Measurements from ENCODE around the gene CTU2.

The CTU2 gene

DNA sequence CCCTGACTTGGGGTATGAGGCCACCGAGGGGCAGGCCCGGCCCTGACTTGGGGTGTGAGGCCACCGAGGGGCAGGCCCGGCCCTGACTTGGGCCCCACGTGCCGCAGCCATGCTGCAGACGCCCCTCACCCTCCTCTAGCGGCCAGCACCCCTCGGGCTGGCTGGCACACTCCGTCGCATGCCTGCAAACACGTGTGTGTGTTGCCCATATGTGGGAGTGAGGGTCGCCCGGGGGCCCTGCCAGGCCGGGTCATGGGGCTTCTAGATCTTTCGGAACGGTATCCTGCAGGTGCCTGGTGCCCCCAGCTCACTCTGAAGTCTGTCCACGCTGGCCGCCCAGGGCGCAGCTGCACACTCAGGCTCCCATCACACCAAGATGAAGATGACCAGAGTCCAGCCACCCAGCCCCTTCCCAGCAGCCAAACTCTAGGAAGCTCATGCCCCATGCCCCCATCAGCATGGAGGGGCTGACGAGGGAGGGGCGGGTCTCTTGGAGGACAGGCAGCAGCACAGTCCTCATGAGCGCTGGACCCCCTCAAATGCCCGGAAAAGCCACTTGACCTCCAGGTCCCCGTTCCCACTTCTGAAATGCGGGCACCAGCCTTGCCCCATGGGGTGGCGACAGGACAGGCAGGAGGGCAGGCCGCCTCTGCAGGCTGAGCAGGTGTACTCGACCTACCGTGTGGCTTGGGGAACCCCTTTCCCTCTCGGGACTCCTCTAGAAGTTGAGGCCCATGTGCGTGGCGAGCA, 33.8 kb downstream of the CTU2 start:
- Histone ChIP-seq H3K27me3 (ENCODE audit: control insufficient read depth, insufficient read depth, low read length) (no peaks in the 10 kb centered on the region), H3K36me3 (ENCODE audit: control insufficient read depth, insufficient read depth, low read length) (no peaks in the 10 kb centered on the region), H3K9ac (ENCODE audit: low read length) (no peak overlapping the region), H3K9me3 (ENCODE audit: control insufficient read depth, low read length) (no peaks in the 10 kb centered on the region), H3K4me3 (ENCODE audit: low read length) (no peak overlapping the region), H3K4me1 (ENCODE audit: control insufficient read depth, insufficient read depth, low read length) (peaks cover 5% of the 10 kb centered on the region)

DNA sequence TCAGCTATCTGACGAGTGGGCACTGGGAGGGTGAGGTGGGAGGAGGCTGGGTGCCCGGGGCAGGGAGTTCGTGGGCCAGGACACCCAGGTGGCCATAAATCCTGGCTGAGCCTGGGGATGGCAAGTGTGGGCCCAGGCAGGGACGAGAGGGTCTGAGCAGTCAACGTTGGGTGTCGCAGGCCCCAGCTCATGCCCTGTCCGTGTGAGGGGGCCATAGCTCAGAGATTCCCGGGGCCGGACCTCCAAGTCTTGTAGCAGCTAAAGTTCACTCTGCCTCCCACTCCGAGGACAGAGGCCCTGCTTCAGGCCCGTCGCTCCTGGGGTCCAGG, 34.4 kb downstream of the CTU2 start:
- H3K4me3 ChIP-seq (ENCODE audit: low read length): no peak overlapping the region
- H3K9ac ChIP-seq (ENCODE audit: low read length): no peak overlapping the region
- no peaks in the 10 kb centered on the region for H3K36me3 ChIP-seq (ENCODE audit: control insufficient read depth, insufficient read depth, low read length)
- no peaks in the 10 kb centered on the region for H3K9me3 ChIP-seq (ENCODE audit: control insufficient read depth, low read length)
- H3K4me1 ChIP-seq (ENCODE audit: control insufficient read depth, insufficient read depth, low read length): peaks cover 5% of the 10 kb centered on the region
- H3K27me3 ChIP-seq (ENCODE audit: control insufficient read depth, insufficient read depth, low read length): no peaks in the 10 kb centered on the region

DNA sequence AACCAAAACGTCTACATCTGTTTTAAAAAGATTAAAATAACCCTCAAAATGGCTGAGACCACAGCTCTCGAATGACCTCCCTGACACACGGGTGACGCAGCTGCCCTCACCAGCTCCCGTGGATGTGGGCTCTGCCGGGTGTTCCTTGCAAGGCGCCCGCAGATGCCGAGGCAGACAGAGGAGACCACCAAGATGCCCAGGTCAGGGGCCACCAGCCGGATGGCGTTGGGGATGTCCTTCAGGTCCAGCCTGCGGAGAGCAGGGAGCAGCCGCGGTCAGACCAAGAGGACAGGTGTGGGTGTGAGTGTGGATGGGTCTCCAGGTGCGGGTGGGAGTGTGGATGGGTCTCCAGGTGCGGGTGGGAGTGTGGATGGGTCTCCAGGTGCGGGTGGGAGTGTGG, 35.1 kb downstream of the CTU2 start:
- Histone ChIP-seq H3K9me3 (ENCODE audit: control insufficient read depth, low read length) (no peaks in the 10 kb centered on the region), H3K36me3 (ENCODE audit: control insufficient read depth, insufficient read depth, low read length) (no peaks in the 10 kb centered on the region), H3K27me3 (ENCODE audit: control insufficient read depth, insufficient read depth, low read length) (no peaks in the 10 kb centered on the region), H3K4me1 (ENCODE audit: control insufficient read depth, insufficient read depth, low read length) (peaks cover 5% of the 10 kb centered on the region), H3K4me3 (ENCODE audit: low read length) (no peak overlapping the region), H3K9ac (ENCODE audit: low read length) (no peak overlapping the region)

DNA sequence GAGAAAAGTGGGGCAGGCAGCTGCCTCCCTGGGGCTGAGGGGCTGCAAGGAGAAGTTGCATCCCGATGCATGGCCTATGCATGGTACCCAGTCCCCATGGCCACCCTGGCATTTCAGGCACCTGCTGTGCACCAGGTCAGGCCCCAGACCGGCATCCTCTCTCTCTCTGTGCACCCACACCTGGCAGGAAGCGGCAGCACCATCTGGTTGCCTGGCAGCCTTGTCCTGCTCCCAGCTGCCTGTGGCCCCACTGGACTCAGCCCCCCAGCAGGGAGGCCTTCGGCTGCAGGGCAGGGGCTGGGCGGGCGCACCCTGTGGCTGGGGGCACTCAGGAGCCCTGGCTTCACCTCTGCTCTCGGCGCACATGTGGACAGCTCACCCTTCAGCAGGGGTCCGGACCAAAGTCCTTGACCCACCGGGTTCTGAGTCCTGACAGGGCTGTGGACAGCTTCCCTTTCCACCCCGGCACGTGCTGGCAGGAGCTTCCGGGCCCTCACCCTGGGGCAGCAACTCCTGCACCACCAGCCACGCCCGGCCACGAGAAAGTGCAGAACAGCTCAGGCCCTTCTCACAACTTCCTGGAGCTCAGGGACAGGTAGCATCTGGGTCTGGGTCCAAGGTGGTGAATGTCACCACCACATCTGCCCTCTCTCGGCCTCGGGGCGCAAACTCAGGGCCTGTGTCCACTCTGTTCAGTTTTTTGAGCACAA, 36.7 kb downstream of the CTU2 start:
- H3K36me3 ChIP-seq (ENCODE audit: control insufficient read depth, insufficient read depth, low read length): no peaks in the 10 kb centered on the region
- H3K27me3 ChIP-seq (ENCODE audit: control insufficient read depth, insufficient read depth, low read length): no peaks in the 10 kb centered on the region
- no peak overlapping the region for H3K9ac ChIP-seq (ENCODE audit: low read length)
- no peaks in the 10 kb centered on the region for H3K9me3 ChIP-seq (ENCODE audit: control insufficient read depth, low read length)
- peaks cover 5% of the 10 kb centered on the region for H3K4me1 ChIP-seq (ENCODE audit: control insufficient read depth, insufficient read depth, low read length)
- H3K4me3 ChIP-seq (ENCODE audit: low read length): no peak overlapping the region

DNA sequence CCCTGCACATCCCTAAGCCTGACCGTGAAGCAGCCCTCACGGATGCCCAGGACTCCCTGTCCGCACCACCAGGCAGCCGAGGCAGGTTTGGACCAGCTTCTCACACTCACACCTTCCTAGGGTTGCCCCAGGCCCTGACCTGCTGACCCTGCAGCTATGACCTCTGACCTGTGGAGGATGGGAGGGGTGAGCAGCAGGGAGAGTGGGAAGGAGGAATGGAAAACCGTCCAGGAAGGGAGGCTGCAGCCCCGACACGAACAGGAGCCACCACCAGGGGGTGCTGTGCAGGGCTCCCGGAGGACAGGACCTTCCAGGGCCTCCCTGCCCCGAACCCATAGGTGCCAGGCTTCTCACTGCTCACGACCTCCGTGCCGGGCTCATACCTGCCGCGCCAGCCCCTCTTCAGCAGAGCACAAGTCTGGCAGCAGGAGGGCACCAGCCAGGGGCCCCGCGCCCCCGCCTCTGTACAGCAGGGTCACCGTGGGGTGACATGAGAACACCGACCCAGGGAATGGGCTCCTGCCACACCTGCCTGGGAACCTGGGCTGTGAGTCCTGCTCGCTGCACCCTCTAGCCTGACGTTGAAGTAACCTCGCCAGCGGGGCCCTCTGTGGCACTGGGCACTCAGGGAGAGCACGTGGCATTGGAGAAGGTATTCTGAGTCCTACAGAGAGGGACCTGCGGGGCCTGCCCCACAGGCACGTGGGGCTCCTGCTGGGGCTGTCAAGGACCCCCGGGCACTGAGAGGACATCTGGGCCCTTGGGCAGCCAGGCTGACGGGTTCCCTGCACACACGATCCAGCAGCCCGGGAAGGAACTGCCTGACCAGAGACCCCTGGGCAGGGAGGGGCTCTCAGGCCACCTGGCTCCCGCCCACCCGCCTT, 37.6 kb downstream of the CTU2 start:
- H3K9me3 ChIP-seq (ENCODE audit: control insufficient read depth, low read length): no peaks in the 10 kb centered on the region
- no peak overlapping the region for H3K9ac ChIP-seq (ENCODE audit: low read length)
- H3K27me3 ChIP-seq (ENCODE audit: control insufficient read depth, insufficient read depth, low read length): no peaks in the 10 kb centered on the region
- H3K36me3 ChIP-seq (ENCODE audit: control insufficient read depth, insufficient read depth, low read length): no peaks in the 10 kb centered on the region
- peaks cover 5% of the 10 kb centered on the region for H3K4me1 ChIP-seq (ENCODE audit: control insufficient read depth, insufficient read depth, low read length)
- H3K4me3 ChIP-seq (ENCODE audit: low read length): no peak overlapping the region

DNA sequence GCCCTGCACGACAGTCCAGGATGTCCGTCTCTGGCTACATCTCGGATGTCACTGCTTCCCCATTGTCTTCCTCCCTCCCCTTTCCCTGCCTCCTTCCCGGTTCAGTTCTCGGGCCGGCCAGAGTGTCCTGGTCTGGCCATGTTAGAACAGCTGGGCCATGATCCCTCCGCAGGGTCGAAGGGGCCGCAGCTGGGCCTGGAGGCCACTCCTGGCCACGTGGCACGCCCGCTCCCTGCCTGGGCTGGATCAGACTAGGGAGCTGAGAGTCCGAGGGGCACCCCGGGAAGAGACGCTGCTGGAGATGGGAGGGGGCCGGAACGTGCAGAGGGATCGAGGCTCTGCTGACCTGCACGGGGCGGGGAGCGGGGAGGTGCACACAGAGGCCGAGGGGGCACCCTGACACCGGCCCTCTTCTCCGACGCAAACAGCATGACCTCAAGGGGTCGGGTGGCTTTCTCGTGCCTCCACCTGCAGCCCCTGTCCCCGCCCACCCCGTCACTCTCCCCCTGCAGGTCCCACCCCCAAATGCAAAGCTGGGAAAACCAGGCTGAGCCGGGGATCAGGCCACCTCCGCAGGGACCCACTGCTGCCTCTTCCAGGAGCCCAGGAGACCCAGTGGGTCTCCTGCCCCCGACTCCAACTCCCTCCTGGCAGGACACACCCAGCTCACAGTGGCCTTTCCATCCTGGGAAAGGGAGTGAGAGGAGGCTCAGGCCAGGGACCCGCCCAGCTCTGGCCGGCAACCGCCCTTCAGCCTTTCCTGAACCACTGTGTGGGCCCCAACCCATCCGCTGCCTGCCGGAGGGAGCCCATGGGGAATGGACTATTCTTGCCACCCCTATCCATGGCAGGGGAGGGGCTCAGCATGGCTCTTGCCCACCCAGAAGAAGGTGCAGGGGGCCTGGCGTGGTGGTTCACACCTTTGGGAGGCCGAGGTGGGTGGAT, 38.5 kb downstream of the CTU2 start:
- Histone ChIP-seq H3K9me3 (ENCODE audit: control insufficient read depth, low read length) (no peaks in the 10 kb centered on the region), H3K4me3 (ENCODE audit: low read length) (no peak overlapping the region), H3K27me3 (ENCODE audit: control insufficient read depth, insufficient read depth, low read length) (no peaks in the 10 kb centered on the region), H3K4me1 (ENCODE audit: control insufficient read depth, insufficient read depth, low read length) (peaks cover 5% of the 10 kb centered on the region), H3K9ac (ENCODE audit: low read length) (no peak overlapping the region), H3K36me3 (ENCODE audit: control insufficient read depth, insufficient read depth, low read length) (no peaks in the 10 kb centered on the region)

DNA sequence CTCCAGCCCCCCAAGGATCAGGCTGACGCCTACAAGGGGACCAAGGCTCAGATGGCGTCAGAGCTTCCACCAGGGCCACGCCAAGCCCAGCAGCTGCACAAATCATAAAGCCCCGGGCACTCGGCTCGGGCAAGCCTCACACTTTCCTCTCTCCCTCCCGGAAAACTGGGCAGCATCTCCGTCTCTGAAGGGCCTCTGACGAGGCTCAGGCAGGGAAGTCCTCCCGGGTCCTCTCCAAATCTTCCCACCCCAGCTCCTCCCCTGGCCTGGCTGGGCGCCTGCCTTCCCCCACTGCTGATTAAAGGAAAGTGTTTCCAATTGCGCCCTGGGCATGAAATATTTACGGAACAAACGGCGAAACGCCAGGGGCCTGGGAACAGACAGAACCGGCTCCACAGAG, 40.2 kb downstream of the CTU2 start:
- H3K9ac ChIP-seq (ENCODE audit: low read length): no peak overlapping the region
- no peaks in the 10 kb centered on the region for H3K36me3 ChIP-seq (ENCODE audit: control insufficient read depth, insufficient read depth, low read length)
- no peak overlapping the region for H3K4me3 ChIP-seq (ENCODE audit: low read length)
- H3K4me1 ChIP-seq (ENCODE audit: control insufficient read depth, insufficient read depth, low read length): peaks cover 5% of the 10 kb centered on the region
- no peaks in the 10 kb centered on the region for H3K27me3 ChIP-seq (ENCODE audit: control insufficient read depth, insufficient read depth, low read length)
- no peaks in the 10 kb centered on the region for H3K9me3 ChIP-seq (ENCODE audit: control insufficient read depth, low read length)

DNA sequence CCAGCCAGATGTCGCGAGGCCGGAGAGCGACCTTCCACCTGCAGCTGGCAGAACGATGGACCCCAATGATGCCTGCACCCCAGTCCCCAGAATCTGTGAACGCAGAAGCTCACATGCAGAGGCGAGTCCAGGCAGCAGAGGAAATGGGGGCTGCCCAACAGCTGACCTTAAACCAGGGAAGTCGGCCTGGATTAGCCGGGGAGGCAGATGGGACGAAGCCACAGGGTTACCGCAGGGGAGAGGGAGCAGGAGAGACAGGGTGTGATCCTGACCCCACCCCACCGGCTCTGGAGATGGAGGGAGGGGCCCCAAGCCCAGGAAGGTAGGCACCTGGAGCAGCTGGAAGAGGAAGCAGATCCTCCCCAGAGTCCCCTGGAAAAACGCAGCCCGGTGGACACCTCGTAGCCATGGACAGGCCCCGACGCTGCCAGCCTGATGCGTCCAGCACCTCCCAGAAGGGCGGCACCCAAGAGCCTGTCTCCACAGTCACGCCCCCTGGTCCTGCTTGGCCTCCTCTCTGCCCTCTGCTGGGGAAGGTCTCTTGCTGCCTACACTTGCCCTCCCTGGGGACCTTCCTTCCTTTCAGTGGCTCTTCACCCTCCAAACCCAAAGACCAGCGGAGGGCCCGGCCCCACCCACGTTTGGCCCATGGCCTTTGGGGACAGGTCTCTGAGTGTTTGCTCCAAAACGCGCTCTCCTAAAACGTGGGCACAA, 41.4 kb downstream of the CTU2 start:
- Histone ChIP-seq H3K9ac (ENCODE audit: low read length) (no peak overlapping the region), H3K4me1 (ENCODE audit: control insufficient read depth, insufficient read depth, low read length) (peaks cover 5% of the 10 kb centered on the region), H3K4me3 (ENCODE audit: low read length) (no peak overlapping the region), H3K36me3 (ENCODE audit: control insufficient read depth, insufficient read depth, low read length) (no peaks in the 10 kb centered on the region), H3K9me3 (ENCODE audit: control insufficient read depth, low read length) (no peaks in the 10 kb centered on the region), H3K27me3 (ENCODE audit: control insufficient read depth, insufficient read depth, low read length) (no peaks in the 10 kb centered on the region)

DNA sequence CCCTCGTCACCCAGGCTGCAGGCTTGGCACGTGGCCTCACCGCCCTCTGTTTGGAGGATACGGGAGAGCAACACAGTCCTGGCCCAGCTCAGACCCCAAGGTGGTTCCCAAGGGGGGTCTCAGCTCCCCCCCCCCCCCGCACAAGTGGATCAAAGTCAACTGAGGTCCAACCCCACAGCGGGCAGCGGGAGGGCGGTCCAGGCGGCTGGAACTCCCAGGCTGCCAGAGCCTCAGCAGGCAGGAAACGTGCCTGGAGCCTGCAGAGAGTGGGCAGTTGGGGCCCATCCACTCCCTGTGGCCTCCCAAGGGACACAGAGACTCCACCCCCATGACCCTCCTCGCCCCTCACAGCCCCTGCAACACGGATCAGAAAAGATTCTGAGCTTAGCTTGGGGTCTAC, 42.1 kb downstream of the CTU2 start:
- peaks cover 5% of the 10 kb centered on the region for H3K4me1 ChIP-seq (ENCODE audit: control insufficient read depth, insufficient read depth, low read length)
- no peaks in the 10 kb centered on the region for H3K36me3 ChIP-seq (ENCODE audit: control insufficient read depth, insufficient read depth, low read length)
- no peak overlapping the region for H3K4me3 ChIP-seq (ENCODE audit: low read length)

DNA sequence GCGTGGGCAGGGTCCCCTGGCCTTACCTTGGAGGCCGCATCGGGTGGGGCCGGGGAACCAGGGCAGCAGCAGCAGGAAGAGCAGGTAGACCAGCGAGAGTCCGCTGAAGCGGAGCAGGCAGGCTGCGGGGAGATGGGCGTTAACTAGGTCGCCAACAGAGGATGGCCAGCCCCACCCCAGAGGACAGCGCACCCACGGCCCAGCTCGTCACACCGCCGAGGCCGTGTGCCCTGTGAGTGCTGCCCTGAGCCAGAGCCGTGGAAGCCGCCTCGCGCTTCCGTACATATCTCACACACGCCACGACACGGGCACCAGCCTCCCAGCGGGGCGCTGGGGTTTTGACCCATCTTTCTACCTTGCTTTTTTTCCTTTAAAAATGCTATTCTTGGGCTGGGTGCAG, 43.1 kb downstream of the CTU2 start:
- no peaks in the 10 kb centered on the region for H3K27me3 ChIP-seq (ENCODE audit: control insufficient read depth, insufficient read depth, low read length)
- H3K9ac ChIP-seq (ENCODE audit: low read length): no peak overlapping the region
- no peak overlapping the region for H3K4me3 ChIP-seq (ENCODE audit: low read length)
- no peaks in the 10 kb centered on the region for H3K9me3 ChIP-seq (ENCODE audit: control insufficient read depth, low read length)
- no peaks in the 10 kb centered on the region for H3K4me1 ChIP-seq (ENCODE audit: control insufficient read depth, insufficient read depth, low read length)
- H3K36me3 ChIP-seq (ENCODE audit: control insufficient read depth, insufficient read depth, low read length): no peaks in the 10 kb centered on the region

More for the DNA sequence above, 42.1 kb downstream of the CTU2 start:
- no peaks in the 10 kb centered on the region for H3K9me3 ChIP-seq (ENCODE audit: control insufficient read depth, low read length)
- H3K27me3 ChIP-seq (ENCODE audit: control insufficient read depth, insufficient read depth, low read length): no peaks in the 10 kb centered on the region
- no peak overlapping the region for H3K9ac ChIP-seq (ENCODE audit: low read length)

DNA sequence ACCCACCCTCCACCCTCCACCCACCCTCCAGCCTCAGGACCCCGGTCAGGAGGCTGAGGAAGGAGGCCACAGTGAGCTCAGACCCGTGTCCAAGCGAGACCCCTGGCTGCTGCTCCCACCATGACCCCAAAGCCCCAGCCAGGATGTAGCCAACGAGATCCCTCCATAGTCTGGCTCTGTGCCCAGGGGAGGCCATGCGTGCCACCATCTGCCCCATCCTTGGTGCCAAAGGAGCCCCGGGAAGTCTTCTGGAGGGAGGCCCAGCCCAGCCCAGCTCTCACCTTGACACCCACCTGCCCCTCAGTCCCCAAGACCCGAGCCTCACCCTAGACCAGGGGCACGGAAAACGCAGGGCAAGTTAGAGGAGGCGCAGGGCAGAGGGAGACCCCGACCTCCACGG, 44.6 kb downstream of the CTU2 start:
- Histone ChIP-seq H3K4me1 (ENCODE audit: control insufficient read depth, insufficient read depth, low read length) (peaks cover 12% of the 10 kb centered on the region), H3K9me3 (ENCODE audit: control insufficient read depth, low read length) (no peaks in the 10 kb centered on the region), H3K9ac (ENCODE audit: low read length) (no peak overlapping the region), H3K27me3 (ENCODE audit: control insufficient read depth, insufficient read depth, low read length) (no peaks in the 10 kb centered on the region), H3K36me3 (ENCODE audit: control insufficient read depth, insufficient read depth, low read length) (no peaks in the 10 kb centered on the region), H3K4me3 (ENCODE audit: low read length) (no peak overlapping the region)

Data from mucosa of stomach (tissue), 1 donor.